Activated CD4-positive, alpha-beta memory T cell treated with anti-CD3 and anti-CD28 coated beads for 36 hours (primary cell): ENCODE results near the gene RFFL. TPM values are rescaled to one million over a fixed set of nuclear protein-coding genes. Genes with fewer than 3 reads are reported as not detected.

Experiments used
- CTCF ChIA-PET: fragments of 350-600 bp; sonication (Branson Sonifier 250); formaldehyde crosslinking; loops from one replicate; lab custom pipeline; 2021; ENCODE audit warnings: antibody characterized with exemption, inconsistent platforms; lab: Charles Lee
- POLR2A ChIA-PET: fragments of 350-600 bp; sonication (Branson Sonifier 250); formaldehyde crosslinking; loops from one replicate; lab custom pipeline; 2021; ENCODE audit warnings: antibody characterized with exemption; lab: Charles Lee
- DNase-seq: peaks from one replicate; pipeline ENCODE4 v3.0.0-alpha.2; 2020
- H3K27ac Mint-ChIP-seq: one replicate; pipeline ENCODE4 v1.8.0; 2021; ENCODE audit warnings: mixed read lengths
- H3K27me3 Mint-ChIP-seq: one replicate; pipeline ENCODE4 v1.8.0; 2021; ENCODE audit warnings: mixed read lengths
- H3K36me3 Mint-ChIP-seq: one replicate; pipeline ENCODE4 v1.8.0; 2021; ENCODE audit warnings: mixed read lengths
- H3K4me1 Mint-ChIP-seq: one replicate; pipeline ENCODE4 v1.8.0; 2021; ENCODE audit warnings: low read depth, mixed read lengths
- H3K4me3 Mint-ChIP-seq: one replicate; pipeline ENCODE4 v1.8.0; 2021; ENCODE audit warnings: mild to moderate bottlenecking, mixed read lengths
- H3K9me3 Mint-ChIP-seq: one replicate; pipeline ENCODE4 v1.8.0; 2021; ENCODE audit warnings: mixed read lengths
- intact Hi-C: fragments of 100-400 bp; cut with micrococcal nuclease; formaldehyde crosslinking; loops from one replicate; pipeline ENCODE4 v1.15.1; 2023
- total RNA-seq, 2 experiments: library from RNA; stranded (reverse); gene quantifications; one replicate each; pipeline ENCODE4 v1.2.3, GENCODE V29; 2021

Gene RFFL
- total RNA-seq, 2 experiments from 2014 or later: 30.5 to 32.8 TPM

GRCh38 chr17:34974179-34974578 is 89.3 kb downstream of the RFFL start:
- ChIA-PET POLR2A (interaction anchor here (1.2 to 1.6 kb wide), 2 partner anchors 14 to 89 kb away, joined by 4 to 5 read pairs; partner anchors contain the start of gene RFFL), CTCF (interaction anchor here (1.0 kb wide), 1 partner anchor 101 kb away, joined by 6 read pairs; no protein-coding TSS in a partner anchor)
- H3K36me3 Mint-ChIP-seq: peaks cover 3% of the 10 kb centered on the region
- peaks cover 14% of the 10 kb centered on the region for H3K4me1 Mint-ChIP-seq
- no peaks in the 10 kb centered on the region for H3K27me3 Mint-ChIP-seq
- H3K9me3 Mint-ChIP-seq: no peaks in the 10 kb centered on the region
- peak overlapping the region; percentile 47 for H3K27ac Mint-ChIP-seq
- intact Hi-C loops: no loop called here
- no peak for DNase-seq
- no peak overlapping the region for H3K4me3 Mint-ChIP-seq

- DNase-seq: peak; percentile 96
- H3K36me3 Mint-ChIP-seq: peaks cover 21% of the 10 kb centered on the region
- ChIA-PET CTCF (interaction anchor here (1.1 kb wide), 2 partner anchors 157 to 394 kb away, joined by 3 to 6 read pairs; no protein-coding TSS in a partner anchor), POLR2A (interaction anchor here (0.6 to 1.9 kb wide), 4 partner anchors 13 to 125 kb away, joined by 3 to 13 read pairs (median 5); partner anchors contain the start of gene LIG3)
- H3K27me3 Mint-ChIP-seq: no peaks in the 10 kb centered on the region
- peak within 1 kb of the TSS; percentile 100 for H3K4me3 Mint-ChIP-seq
- H3K27ac Mint-ChIP-seq: peak within 1 kb of the TSS; percentile 97
- peaks cover 24% of the 10 kb centered on the region for H3K4me1 Mint-ChIP-seq
- no peaks in the 10 kb centered on the region for H3K9me3 Mint-ChIP-seq
- intact Hi-C loops: no loop called here
Observed at GRCh38 chr17:34961093-34961911, 102.2 kb downstream of the RFFL start, which contains the start of the genes CCT6B and ZNF830. TSS of gene CCT6B (minus strand) at chr17:34961460. CDS start at chr17:34961393, 67 bp downstream. TSS of gene ZNF830 (plus strand) at chr17:34961540. CDS start at chr17:34961567, 27 bp downstream.

DNA sequence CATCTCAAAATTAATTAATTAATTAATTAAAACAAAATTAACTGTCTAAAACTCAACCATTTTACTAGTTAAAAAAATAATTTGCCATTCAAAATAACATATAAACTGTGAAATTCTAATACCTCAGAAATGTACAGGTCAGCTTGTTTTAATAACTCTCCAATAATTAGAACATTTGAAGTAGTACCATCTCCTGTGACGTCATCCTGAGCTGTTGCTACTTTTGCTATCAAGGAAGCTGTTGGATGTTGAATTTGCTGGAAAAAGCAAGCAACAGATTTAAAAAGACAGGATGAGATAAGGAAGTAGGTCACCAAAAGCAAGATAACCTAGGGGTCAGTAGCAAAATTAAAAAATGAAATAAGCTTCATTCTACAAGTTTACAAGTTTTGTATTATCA is 105.1 kb downstream of the RFFL start:
- POLR2A ChIA-PET: no interaction called here
- intact Hi-C loops: no loop called here
- Mint-ChIP-seq H3K4me1 (peaks cover 21% of the 10 kb centered on the region), H3K9me3 (no peaks in the 10 kb centered on the region), H3K36me3 (peaks cover 11% of the 10 kb centered on the region), H3K27ac (no peak overlapping the region), H3K27me3 (no peaks in the 10 kb centered on the region), H3K4me3 (no peak overlapping the region)
- CTCF ChIA-PET: no interaction called here
- DNase-seq: no peak

Other genes with a start within 250 kb of the RFFL start
- gene CCT6B, start 102.2 kb downstream of the RFFL start, total RNA-seq: 1 to 10 TPM; 1.1 to 1.3 TPM
- 10 to 100 TPM; 19.5 to 20.7 TPM for gene ZNF830, start 102.2 kb downstream of the RFFL start, total RNA-seq
- 10 to 100 TPM; 48.3 to 48.7 TPM for gene LIG3, start 83.2 kb downstream of the RFFL start, total RNA-seq
- gene RAD51D, start 56.2 kb upstream of the RFFL start, total RNA-seq: 10 to 100 TPM; 29.7 to 36.7 TPM
- not detected for gene FNDC8, start 57.9 kb upstream of the RFFL start, total RNA-seq
- 10 to 100 TPM; 29.9 to 31.4 TPM for gene NLE1, start 78.6 kb upstream of the RFFL start, total RNA-seq
- gene UNC45B, start 84.1 kb upstream of the RFFL start, total RNA-seq: under 1 TPM; 0.05 to 0.07 TPM
- gene SLC35G3, start 130.7 kb upstream of the RFFL start, total RNA-seq: not detected
- gene SLFN5, start 179.4 kb upstream of the RFFL start, total RNA-seq: 10 to 100 TPM; 51.2 to 52.0 TPM